Choroid plexus epithelial cell (primary cell): ENCODE data around the gene COG4.
"Not testable (repeated sequence)": the region's sequence is repeated elsewhere in the genome, so short reads cannot be mapped to it uniquely, and the experiment has no call there.

Experiments used
- DNase-seq: peaks from one replicate; pipeline ENCODE4 v3.0.0-alpha.2; 2010; ENCODE audit warnings: low read depth
- H3K4me3 ChIP-seq: 2 replicates; pipeline ENCODE4 v1.5.1; 2011; ENCODE audit warnings: low read depth, mild to moderate bottlenecking, control low read depth, low read length, moderate library complexity
- TF ChIP-seq, protein P1 (sequence below): conservative IDR thresholded peaks from 2 replicates; pipeline ENCODE4 v1.5.1; 2011; ENCODE audit warnings: low read depth, mild to moderate bottlenecking, control low read depth, inconsistent platforms, low read length, moderate library complexity

COG4 gene

DNA sequence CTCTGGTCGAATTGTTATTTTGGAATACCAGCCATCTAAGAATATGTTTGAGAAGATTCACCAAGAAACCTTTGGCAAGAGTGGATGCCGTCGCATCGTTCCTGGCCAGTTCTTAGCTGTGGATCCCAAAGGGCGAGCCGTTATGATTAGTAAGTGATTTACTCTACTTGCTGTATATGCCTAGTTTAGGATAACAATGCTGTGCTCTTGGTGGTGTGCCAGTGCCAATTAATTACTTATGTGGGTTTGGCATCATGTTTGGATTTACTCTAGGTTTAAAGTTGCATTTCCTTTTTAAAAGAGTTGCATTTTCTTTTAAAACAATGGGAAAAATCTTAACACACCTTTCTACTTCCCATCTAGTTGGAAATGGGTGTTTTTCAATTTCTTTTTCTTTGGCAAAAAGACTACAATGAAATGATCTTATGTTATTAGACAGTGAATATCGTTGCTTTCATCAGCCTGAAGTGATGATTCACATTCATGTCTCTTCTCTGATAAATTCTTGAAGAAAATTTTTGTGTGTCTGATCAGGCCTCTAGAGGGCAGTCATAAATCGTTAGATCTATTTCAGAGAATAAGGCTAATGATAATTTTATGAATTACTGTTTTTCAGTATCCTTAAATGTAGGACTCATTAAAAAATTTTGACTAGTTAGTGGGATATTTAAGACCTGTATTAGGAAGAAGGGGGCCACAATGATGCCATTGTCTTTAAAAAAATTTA lies 5.9 kb upstream of the COG4 start:
- TF ChIP-seq, protein P1, sequence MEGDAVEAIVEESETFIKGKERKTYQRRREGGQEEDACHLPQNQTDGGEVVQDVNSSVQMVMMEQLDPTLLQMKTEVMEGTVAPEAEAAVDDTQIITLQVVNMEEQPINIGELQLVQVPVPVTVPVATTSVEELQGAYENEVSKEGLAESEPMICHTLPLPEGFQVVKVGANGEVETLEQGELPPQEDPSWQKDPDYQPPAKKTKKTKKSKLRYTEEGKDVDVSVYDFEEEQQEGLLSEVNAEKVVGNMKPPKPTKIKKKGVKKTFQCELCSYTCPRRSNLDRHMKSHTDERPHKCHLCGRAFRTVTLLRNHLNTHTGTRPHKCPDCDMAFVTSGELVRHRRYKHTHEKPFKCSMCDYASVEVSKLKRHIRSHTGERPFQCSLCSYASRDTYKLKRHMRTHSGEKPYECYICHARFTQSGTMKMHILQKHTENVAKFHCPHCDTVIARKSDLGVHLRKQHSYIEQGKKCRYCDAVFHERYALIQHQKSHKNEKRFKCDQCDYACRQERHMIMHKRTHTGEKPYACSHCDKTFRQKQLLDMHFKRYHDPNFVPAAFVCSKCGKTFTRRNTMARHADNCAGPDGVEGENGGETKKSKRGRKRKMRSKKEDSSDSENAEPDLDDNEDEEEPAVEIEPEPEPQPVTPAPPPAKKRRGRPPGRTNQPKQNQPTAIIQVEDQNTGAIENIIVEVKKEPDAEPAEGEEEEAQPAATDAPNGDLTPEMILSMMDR, result peak; percentile 54
- H3K4me3 ChIP-seq, result no peak overlapping the region
- peak; percentile 76 for DNase-seq

DNA sequence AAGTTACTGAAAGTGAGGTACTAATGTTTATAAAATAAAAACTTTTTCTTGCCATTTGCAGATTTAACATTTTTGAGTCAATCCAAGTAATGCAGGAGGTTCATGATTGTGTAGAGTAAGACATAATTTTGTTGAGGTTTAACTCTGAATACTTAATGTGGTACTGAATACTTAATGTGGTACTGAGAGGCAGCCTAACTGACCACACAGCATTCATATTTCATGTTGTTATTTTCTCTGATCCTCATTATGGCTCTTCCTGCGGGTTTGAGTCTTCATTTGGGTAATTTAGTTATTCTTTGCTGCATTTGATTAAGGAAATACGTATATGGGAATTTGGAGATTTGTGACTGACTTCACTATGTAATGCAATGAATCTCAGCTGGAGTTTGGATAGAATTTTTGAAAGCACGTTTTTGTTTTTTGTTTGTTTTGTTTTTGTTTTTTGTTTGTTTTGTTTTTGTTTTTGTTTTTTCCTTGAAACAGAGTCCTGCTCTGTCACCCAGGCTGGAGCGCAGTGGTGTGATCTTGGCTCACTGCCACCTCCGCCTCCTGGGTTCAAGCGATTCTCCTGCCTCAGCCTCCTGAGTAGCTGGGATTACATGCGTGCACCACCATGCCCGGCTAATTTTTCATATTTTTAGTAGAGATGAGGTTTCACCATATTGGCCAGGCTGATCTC lies 4.1 kb upstream of the COG4 start:
- H3K4me3 ChIP-seq, result no peak overlapping the region
- TF ChIP-seq, protein P1, result no peak
- DNase-seq, result no peak

DNA sequence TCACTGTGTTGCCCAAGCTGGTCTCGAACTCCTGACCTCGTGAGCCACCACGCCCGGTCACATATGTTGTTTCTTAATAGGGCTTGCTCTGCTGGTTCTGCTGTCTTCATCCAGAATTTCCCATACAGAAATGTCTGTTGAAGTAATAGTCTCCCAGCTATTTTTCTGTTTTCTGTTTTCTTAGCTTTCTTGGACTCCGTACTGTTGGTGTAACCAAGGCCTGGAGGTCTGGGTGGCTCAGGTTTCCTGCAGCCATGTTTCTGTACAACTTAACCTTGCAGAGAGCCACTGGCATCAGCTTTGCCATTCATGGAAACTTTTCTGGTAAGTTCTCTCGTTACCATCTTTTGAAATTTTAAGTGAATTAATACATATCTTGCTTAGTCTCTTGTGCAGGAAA lies 3.0 kb upstream of the COG4 start:
- peak overlapping the region; percentile 9 for H3K4me3 ChIP-seq
- DNase-seq, result peak; percentile 15
- TF ChIP-seq, protein P1, result no peak

DNA sequence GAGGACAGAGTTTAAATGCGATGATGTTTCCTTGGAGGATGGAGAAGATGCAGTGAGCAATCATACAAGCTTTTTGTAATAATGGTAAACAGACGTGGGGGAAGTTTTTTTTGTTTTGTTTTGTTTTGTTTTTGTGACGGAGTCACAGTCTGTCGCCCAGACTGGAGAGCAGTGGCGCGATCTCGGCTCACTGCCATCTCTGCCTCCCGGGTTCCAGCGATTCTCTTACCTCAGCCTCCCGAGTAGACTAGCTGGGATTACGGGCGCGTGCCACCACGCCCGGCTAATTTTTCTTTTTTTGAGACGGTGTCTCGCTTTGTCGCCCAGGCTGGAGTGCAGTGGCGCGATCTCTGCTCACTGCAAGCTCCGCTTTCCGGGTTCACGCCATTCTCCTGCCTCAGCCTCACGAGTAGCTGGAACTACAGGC lies 1.1 kb upstream of the COG4 start:
- peak overlapping the region; percentile 99 for H3K4me3 ChIP-seq

DNA sequence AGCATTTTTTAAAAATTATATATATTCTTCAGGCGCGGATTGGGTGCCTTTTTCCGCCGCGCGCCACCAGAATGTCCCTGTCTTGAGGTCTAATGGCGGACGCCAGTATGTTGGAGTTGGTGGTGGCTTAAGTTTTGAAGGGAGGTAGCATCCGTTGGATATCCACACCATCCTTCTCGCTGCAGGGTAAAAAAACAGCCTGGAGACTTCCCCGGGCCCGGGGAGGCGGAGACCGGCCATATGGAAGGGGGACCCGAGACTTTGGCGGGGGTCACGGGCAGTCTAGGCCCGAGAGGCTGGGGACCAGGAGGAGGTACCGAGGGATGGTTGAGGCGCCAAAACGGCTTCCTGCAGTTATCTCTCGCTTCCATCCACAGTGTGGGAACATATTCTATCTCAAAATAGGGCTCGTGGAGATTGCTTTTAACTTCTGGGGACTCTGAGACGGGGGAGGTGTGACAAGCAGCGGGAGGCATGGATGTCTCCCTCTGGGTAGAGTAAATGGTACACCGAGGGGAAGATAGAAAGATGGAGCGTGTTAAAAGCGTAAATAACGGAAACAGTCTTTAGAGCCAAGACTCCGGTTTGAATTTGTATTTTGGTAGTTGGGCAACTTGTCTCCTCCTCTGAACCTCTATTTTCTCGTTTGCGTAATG lies 517 bp upstream of the COG4 start, which contains the start of gene SF3B3:
SF3B3 (plus strand) TSS at position 74 of the 656 bp plus-strand sequence. CDS start 2,841 bp downstream, outside the sequence.
- peak; percentile 39 for DNase-seq
- peak within 1 kb of the TSS; percentile 99 for H3K4me3 ChIP-seq
- TF ChIP-seq, protein P1, result no peak

More for the DNA sequence above, 1.1 kb upstream of the COG4 start:
- not testable (repeated sequence) for DNase-seq

DNA sequence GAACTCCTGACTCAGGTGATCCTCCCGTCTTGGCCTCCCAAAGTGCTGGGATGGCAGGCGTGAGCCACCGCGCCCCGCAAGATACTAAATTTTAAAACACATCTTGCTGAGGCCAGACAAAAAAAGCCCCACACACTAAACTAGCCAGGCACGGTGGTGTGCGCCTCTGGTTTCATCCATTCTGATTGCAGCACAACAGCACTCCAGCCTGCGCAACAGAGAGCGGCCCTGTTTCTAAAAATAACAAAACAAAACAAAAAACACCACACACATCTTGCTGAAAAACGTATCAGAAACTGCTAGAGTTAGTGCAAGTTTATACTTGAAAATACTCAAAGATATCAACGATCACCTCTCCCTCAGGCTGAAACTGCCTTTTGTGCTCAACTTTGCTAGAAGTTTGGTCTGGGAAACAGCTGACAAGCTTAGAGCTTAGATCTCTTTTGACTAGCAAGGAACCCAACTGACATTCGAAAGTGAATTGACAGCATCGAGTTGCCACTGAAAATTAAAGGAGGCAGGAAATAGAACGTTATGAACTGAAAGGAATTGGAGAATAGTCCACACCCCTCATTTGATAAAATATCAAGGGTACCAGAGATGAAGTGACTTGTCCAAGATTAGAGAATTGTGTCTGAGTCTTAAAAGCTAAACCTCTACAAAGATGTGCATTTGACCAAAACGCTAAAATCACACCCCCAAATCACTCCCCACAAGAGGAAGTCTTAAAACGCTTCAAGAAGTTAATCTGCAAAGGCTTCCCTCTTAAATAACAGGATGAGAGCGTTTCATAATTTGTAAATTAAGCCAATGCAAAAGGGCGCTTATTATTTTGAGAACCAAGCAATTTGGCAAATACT lies 908 bp downstream of the COG4 start:
- peak overlapping the region; percentile 99 for H3K4me3 ChIP-seq
- TF ChIP-seq, protein P1, result no peak
- no peak for DNase-seq
